Stimulated activated naive CD8-positive, alpha-beta T cell treated with anti-CD3 and anti-CD28 coated beads, Interleukin-15, Interleukin-2, amounts not matched to agents 100 ng/mL and 50 ng/mL, for 24 hours (primary cell): ENCODE data around the gene NPIPA2.
"Not testable (repeated sequence)": the region's sequence is repeated elsewhere in the genome, so short reads cannot be mapped to it uniquely, and the experiment has no call there.

Experiments used
- H3K27ac Mint-ChIP-seq: one replicate; pipeline ENCODE4 v1.8.0; 2021; ENCODE audit warnings: mild to moderate bottlenecking, mixed read lengths
- H3K27me3 Mint-ChIP-seq: one replicate; pipeline ENCODE4 v1.8.0; 2021; ENCODE audit warnings: mixed read lengths
- H3K36me3 Mint-ChIP-seq: one replicate; pipeline ENCODE4 v1.8.0; 2021; ENCODE audit warnings: low read depth, mixed read lengths
- H3K4me1 Mint-ChIP-seq: one replicate; pipeline ENCODE4 v1.8.0; 2021; ENCODE audit warnings: low read depth, mixed read lengths
- H3K4me3 Mint-ChIP-seq: one replicate; pipeline ENCODE4 v1.8.0; 2021; ENCODE audit warnings: mild to moderate bottlenecking, mixed read lengths
- H3K9me3 Mint-ChIP-seq: one replicate; pipeline ENCODE4 v1.8.0; 2021; ENCODE audit warnings: mixed read lengths

NPIPA2 gene

GRCh38 chr16:14792914-14793313 is 50.6 kb downstream of the NPIPA2 start:
- not testable (repeated sequence) for H3K9me3 Mint-ChIP-seq, H3K4me1 Mint-ChIP-seq, H3K27me3 Mint-ChIP-seq, H3K27ac Mint-ChIP-seq, H3K4me3 Mint-ChIP-seq, H3K36me3 Mint-ChIP-seq

GRCh38 chr16:14797558-14797957 is 55.2 kb downstream of the NPIPA2 start:
- H3K27me3 Mint-ChIP-seq, H3K27ac Mint-ChIP-seq, H3K36me3 Mint-ChIP-seq, H3K4me1 Mint-ChIP-seq, H3K4me3 Mint-ChIP-seq, H3K9me3 Mint-ChIP-seq: not testable (repeated sequence)

DNA sequence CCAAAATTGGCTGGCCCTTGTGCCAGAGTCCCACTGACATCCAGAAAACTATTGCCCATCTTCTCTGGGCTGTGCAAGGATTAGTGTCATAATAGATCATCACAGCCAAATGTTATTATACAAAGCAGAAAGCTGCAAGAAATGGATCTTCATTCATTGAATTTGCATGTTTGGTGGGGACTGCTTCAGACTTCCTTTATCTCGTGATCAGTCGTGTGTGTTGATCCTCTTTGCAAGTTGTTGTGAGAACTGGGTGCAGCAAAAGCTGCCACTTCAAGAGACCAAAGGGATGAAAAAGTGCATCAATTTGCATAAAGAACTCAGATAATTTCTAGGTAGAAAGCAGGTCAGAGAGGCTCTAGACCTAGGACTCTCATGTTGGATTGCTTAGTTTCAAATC is 61.2 kb downstream of the NPIPA2 start:
- H3K9me3 Mint-ChIP-seq, H3K27me3 Mint-ChIP-seq, H3K4me1 Mint-ChIP-seq, H3K27ac Mint-ChIP-seq, H3K4me3 Mint-ChIP-seq, H3K36me3 Mint-ChIP-seq: not testable (repeated sequence)

DNA sequence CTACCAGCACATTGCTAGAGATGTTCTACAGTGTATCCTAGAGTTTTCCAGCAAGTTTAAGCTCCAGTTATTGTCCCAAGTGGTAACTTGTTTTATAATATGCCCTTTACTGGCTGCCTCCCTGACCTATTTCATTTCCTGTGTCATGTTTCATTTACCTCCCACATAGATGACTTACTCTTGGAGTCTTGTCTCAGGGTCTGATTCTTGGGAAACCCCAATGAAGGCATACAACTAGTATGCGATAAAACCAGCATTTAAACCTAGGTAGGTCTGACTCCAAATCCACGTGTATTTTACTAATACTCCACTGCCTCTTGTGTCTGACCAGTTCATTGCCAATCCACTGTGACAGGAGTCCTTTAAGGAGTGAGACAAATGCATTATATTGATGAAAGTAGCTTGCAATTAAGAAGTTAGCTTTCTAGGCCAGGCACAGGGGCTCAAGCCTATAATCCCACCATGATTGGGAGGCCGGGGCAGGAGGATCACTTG is 64.9 kb downstream of the NPIPA2 start:
- H3K36me3 Mint-ChIP-seq, H3K27ac Mint-ChIP-seq, H3K27me3 Mint-ChIP-seq, H3K4me3 Mint-ChIP-seq, H3K9me3 Mint-ChIP-seq, H3K4me1 Mint-ChIP-seq: not testable (repeated sequence)

DNA sequence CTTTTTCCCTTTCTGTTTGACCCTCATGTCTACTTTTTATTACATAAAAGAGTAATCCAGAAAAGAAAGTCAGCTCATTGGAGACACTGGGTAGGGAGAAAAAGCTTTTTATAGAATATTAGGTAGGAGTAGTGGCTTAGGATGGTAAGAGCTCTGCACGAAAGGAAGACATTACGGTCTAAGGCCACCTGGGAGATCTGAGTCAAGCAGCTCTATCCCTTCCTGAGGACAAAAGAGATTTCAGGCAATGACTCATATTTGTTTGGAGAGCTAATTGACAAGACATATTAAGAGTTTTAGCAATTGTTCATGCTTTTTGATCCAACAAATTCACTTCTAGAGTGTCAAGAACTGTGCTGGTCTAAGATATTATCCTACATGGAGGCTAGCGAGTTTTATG is 71.6 kb downstream of the NPIPA2 start:
- not testable (repeated sequence) for H3K4me3 Mint-ChIP-seq, H3K27ac Mint-ChIP-seq, H3K27me3 Mint-ChIP-seq, H3K36me3 Mint-ChIP-seq, H3K4me1 Mint-ChIP-seq, H3K9me3 Mint-ChIP-seq
